Endothelial cell (in vitro differentiated cells): ENCODE data around the gene SLC39A3. TPM values are rescaled to one million over a fixed set of nuclear protein-coding genes. Genes with fewer than 3 reads are reported as not detected.

Experiments
- DNase-seq: peaks from one replicate; pipeline ENCODE4 v3.0.0; 2021; ENCODE audit warnings: low spot score
- H3K27ac Mint-ChIP-seq: one replicate; pipeline ENCODE4 v1.8.0; 2021; ENCODE audit warnings: mixed read lengths, inconsistent platforms; ENCODE audit not compliant: unreplicated experiment
- H3K27me3 Mint-ChIP-seq: one replicate; pipeline ENCODE4 v1.8.0; 2021; ENCODE audit warnings: mild to moderate bottlenecking, moderate library complexity, mixed read lengths, inconsistent platforms; ENCODE audit not compliant: unreplicated experiment
- H3K36me3 Mint-ChIP-seq: one replicate; pipeline ENCODE4 v1.8.0; 2021; ENCODE audit warnings: mild to moderate bottlenecking, low read depth, mixed read lengths, inconsistent platforms; ENCODE audit not compliant: unreplicated experiment
- H3K4me1 Mint-ChIP-seq: one replicate; pipeline ENCODE4 v1.8.0; 2021; ENCODE audit warnings: mild to moderate bottlenecking, mixed read lengths, inconsistent platforms; ENCODE audit not compliant: unreplicated experiment
- H3K4me3 Mint-ChIP-seq: one replicate; pipeline ENCODE4 v1.8.0; 2021; ENCODE audit warnings: mild to moderate bottlenecking, mixed read lengths, inconsistent platforms; ENCODE audit not compliant: unreplicated experiment
- H3K9me3 Mint-ChIP-seq: one replicate; pipeline ENCODE4 v1.8.0; 2021; ENCODE audit warnings: mixed read lengths, inconsistent platforms; ENCODE audit not compliant: unreplicated experiment
- CTCF ChIP-seq: fragments of 200-600 bp; sonication (generic); IDR thresholded peaks from one replicate; pipeline ENCODE4 v1.5.0; 2021; ENCODE audit warnings: antibody characterized with exemption; ENCODE audit not compliant: unreplicated experiment
- total RNA-seq: library from RNA; stranded (reverse); fragmentation: NEBNext Ultra II Directional; extraction: Animal tissue kit (Norgen Biotek cat#: 25700); gene quantifications from one replicate; pipeline ENCODE4 v1.2.1, GENCODE V29; 2021; ENCODE audit not compliant: unreplicated experiment

SLC39A3 gene
- total RNA-seq, 1 donor from 2014 or later = 28.7 TPM

- Mint-ChIP-seq H3K4me1 (no peaks in the 10 kb centered on the region), H3K27me3 (peaks cover 4% of the 10 kb centered on the region), H3K4me3 (no peak overlapping the region), H3K36me3 (peaks cover 7% of the 10 kb centered on the region), H3K9me3 (no peaks in the 10 kb centered on the region), H3K27ac (no peak overlapping the region)
- no peak for DNase-seq
- TF ChIP-seq CTCF = no peak
These were observed 23.1 kb upstream of the SLC39A3 start for GRCh38 chr19:2762783-2763496.

GRCh38 chr19:2761876-2762782, 22.3 kb upstream of the SLC39A3 start:
- H3K27me3 Mint-ChIP-seq = peaks cover 2% of the 10 kb centered on the region
- no peaks in the 10 kb centered on the region for H3K4me1 Mint-ChIP-seq
- no peak overlapping the region for H3K4me3 Mint-ChIP-seq
- no peaks in the 10 kb centered on the region for H3K9me3 Mint-ChIP-seq
- TF ChIP-seq CTCF = no peak
- DNase-seq = no peak
- no peak overlapping the region for H3K27ac Mint-ChIP-seq
- H3K36me3 Mint-ChIP-seq = peaks cover 7% of the 10 kb centered on the region

- TF ChIP-seq CTCF = no peak
- no peak for DNase-seq
- H3K27me3 Mint-ChIP-seq = peaks cover 2% of the 10 kb centered on the region
- H3K36me3 Mint-ChIP-seq = peaks cover 9% of the 10 kb centered on the region
- no peak overlapping the region for H3K4me3 Mint-ChIP-seq
- no peak overlapping the region for H3K27ac Mint-ChIP-seq
- no peaks in the 10 kb centered on the region for H3K4me1 Mint-ChIP-seq
- H3K9me3 Mint-ChIP-seq = no peaks in the 10 kb centered on the region
These were observed 21.5 kb upstream of the SLC39A3 start for GRCh38 chr19:2761309-2761677.

- H3K36me3 Mint-ChIP-seq = peaks cover 16% of the 10 kb centered on the region
- no peak for TF ChIP-seq CTCF
- DNase-seq = no peak
- peak overlapping the region; percentile 15 for H3K4me3 Mint-ChIP-seq
- H3K4me1 Mint-ChIP-seq = no peaks in the 10 kb centered on the region
- peaks cover 3% of the 10 kb centered on the region for H3K27me3 Mint-ChIP-seq
- H3K27ac Mint-ChIP-seq = no peak overlapping the region
- no peaks in the 10 kb centered on the region for H3K9me3 Mint-ChIP-seq
These were observed 20.1 kb upstream of the SLC39A3 start for GRCh38 chr19:2759965-2760364.

- no peak for TF ChIP-seq CTCF
- H3K4me3 Mint-ChIP-seq = no peak overlapping the region
These were observed 19.5 kb upstream of the SLC39A3 start for GRCh38 chr19:2759362-2759761.

More at GRCh38 chr19:2759362-2759761, 19.5 kb upstream of the SLC39A3 start:
- no peak for DNase-seq
- Mint-ChIP-seq H3K27me3 (peaks cover 3% of the 10 kb centered on the region), H3K27ac (no peak overlapping the region), H3K36me3 (peaks cover 16% of the 10 kb centered on the region), H3K9me3 (no peaks in the 10 kb centered on the region), H3K4me1 (no peaks in the 10 kb centered on the region)
